Upper lobe of left lung (tissue), 6 donors: ENCODE data around the gene METTL26. TPM values are rescaled to one million over a fixed set of nuclear protein-coding genes. Genes with fewer than 3 reads are reported as not detected.

Experiments used
- ATAC-seq, 2 donors: fragments of 200-7000 bp; cut with Tn5 transposase; one replicate each; pipeline ENCODE4 v1.9.1; 2022; ENCODE audit warnings: mild to moderate bottlenecking in 2 of 2, moderate library complexity in 2 of 2; ENCODE audit not compliant: low FRiP score in 2 of 2
- DNase-seq, 2 donors: peaks; one replicate each; pipeline ENCODE4 v3.0.0-alpha.2; 2019 to 2020
- H3K27ac ChIP-seq, 4 donors: fragments of 200-600 bp; sonication (generic); one replicate each; pipeline ENCODE4 v1.5.1; 2016 to 2019
- H3K27me3 ChIP-seq, 4 donors: fragments of 200-600 bp; sonication (generic); one replicate each; pipeline ENCODE4 v1.5.1; 2017 to 2019
- H3K36me3 ChIP-seq, 4 donors: fragments of 200-600 bp; sonication (generic); one replicate each; pipeline ENCODE4 v1.5.1; 2016 to 2019
- H3K4me1 ChIP-seq, 4 donors: fragments of 200-600 bp; sonication (generic); one replicate each; pipeline ENCODE4 v1.5.1; 2018 to 2019
- H3K4me3 ChIP-seq, 4 donors: fragments of 200-600 bp; sonication (generic); one replicate each; pipeline ENCODE4 v1.5.1; 2017 to 2019; ENCODE audit warnings: mild to moderate bottlenecking in 2 of 4, moderate library complexity in 1 of 4
- H3K9me3 ChIP-seq, 4 donors: fragments of 200-600 bp; sonication (generic); one replicate each; pipeline ENCODE4 v1.5.1; 2018 to 2019
- EP300 ChIP-seq, 4 donors: sonication (generic); formaldehyde crosslinking; IDR thresholded peaks; one replicate each; pipeline ENCODE4 v1.5.1; 2017; ENCODE audit warnings: antibody characterized with exemption in 4 of 4, control low read depth in 2 of 4
- POLR2A ChIP-seq, 4 donors: fragments of 450-650 bp; IDR thresholded peaks; one replicate each; pipeline ENCODE4 v1.5.1; 2016 to 2017; ENCODE audit warnings: antibody characterized with exemption in 4 of 4, mild to moderate bottlenecking in 2 of 4
- POLR2AphosphoS5 ChIP-seq, 2 donors: sonication (generic); formaldehyde crosslinking; IDR thresholded peaks; one replicate each; pipeline ENCODE4 v1.5.1; 2017; ENCODE audit warnings: antibody characterized with exemption in 2 of 2
- WGBS, 2 donors: methylation state at CpG; one replicate each; pipeline ENCODE4 v1.1.5; 2017 to 2018; 5-methylcytosine and 5-hydroxymethylcytosine counted together
- total RNA-seq, 6 donors: library from RNA; depleted of rRNA in 4 of 6; stranded (reverse); fragments of >200 nt in 4 of 6; gene quantifications; one replicate each; pipeline versions ENCODE4 v1.1.0 to v1.2.1, GENCODE V29; 2016 to 2021
- TF ChIP-seq, protein P1 (sequence below), 6 experiments: fragments of 450-650 bp in 4 of 6; fragments of 200-600 bp in 2 of 6; sonication (generic) in 2 of 6; IDR thresholded peaks; one replicate each; pipeline ENCODE4 v1.5.1; 2016 to 2019; ENCODE audit warnings: antibody characterized with exemption in 6 of 6
- donor health status: DM: no; HTN: no; CAD: no; lungs with moderate emphysema.
- donor health status: DM: no; HTN: yes; CAD: no; lungs with severe emphysema.

METTL26 gene
- total RNA-seq, 6 donors from 2014 or later = 69.5 to 210 (median 111) TPM

- peak; percentile 90 to 97 for DNase-seq
- peak; percentile 88 to 89 for ATAC-seq
- peak within 1 kb of the TSS; percentile 65 to 97 (median 91) for H3K4me3 ChIP-seq
- TF ChIP-seq POLR2A (IDR thresholded peaks at IDR 0.05) (peak in 2 of 4 donors; percentile 38 to 90), POLR2AphosphoS5 (IDR thresholded peaks at IDR 0.05) (peak in 1 of 2 donors; percentile 66), EP300 (IDR thresholded peaks at IDR 0.05) (no peak)
- TF ChIP-seq, protein P1, sequence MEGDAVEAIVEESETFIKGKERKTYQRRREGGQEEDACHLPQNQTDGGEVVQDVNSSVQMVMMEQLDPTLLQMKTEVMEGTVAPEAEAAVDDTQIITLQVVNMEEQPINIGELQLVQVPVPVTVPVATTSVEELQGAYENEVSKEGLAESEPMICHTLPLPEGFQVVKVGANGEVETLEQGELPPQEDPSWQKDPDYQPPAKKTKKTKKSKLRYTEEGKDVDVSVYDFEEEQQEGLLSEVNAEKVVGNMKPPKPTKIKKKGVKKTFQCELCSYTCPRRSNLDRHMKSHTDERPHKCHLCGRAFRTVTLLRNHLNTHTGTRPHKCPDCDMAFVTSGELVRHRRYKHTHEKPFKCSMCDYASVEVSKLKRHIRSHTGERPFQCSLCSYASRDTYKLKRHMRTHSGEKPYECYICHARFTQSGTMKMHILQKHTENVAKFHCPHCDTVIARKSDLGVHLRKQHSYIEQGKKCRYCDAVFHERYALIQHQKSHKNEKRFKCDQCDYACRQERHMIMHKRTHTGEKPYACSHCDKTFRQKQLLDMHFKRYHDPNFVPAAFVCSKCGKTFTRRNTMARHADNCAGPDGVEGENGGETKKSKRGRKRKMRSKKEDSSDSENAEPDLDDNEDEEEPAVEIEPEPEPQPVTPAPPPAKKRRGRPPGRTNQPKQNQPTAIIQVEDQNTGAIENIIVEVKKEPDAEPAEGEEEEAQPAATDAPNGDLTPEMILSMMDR (IDR thresholded peaks at IDR 0.05) = peak in 3 of 6 experiments; percentile 4 to 28 (median 20)
- WGBS, 2 donors = 0 to 1% methylated on average over 3 to 31 of the region's 91 CpGs
- H3K27ac ChIP-seq = peak within 1 kb of the TSS; percentile 83 to 94 (median 91)
- no peaks in the 10 kb centered on the region for H3K9me3 ChIP-seq
- H3K36me3 ChIP-seq = peaks cover 8 to 21% (median 18%) of the 10 kb centered on the region in 4 donors
- H3K27me3 ChIP-seq = no peaks in the 10 kb centered on the region
- peaks cover 45 to 77% (median 53%) of the 10 kb centered on the region in 4 donors for H3K4me1 ChIP-seq
Observed at GRCh38 chr16:679814-680624, 43.9 kb upstream of the METTL26 start, which contains the start of gene STUB1. Gene STUB1, plus strand, starts transcription at chr16:680410. Its CDS starts 116 bp downstream, at chr16:680526.

- ATAC-seq (peak; percentile 20 to 39), DNase-seq (peak; percentile 74 to 91)
- 0 to 50% methylated on average over 12 to 29 of the region's 52 CpGs for WGBS, 2 donors
- H3K27ac ChIP-seq = peak overlapping the region; percentile 61 to 94 (median 87)
- no peak for TF ChIP-seq POLR2A (IDR thresholded peaks at IDR 0.05)
- TF ChIP-seq POLR2AphosphoS5 (IDR thresholded peaks at IDR 0.05) = peak in 1 of 2 donors; percentile 41
- H3K4me1 ChIP-seq = peaks cover 43 to 79% (median 51%) of the 10 kb centered on the region in 4 donors
- H3K9me3 ChIP-seq = no peaks in the 10 kb centered on the region
- peak overlapping the region; percentile 27 to 97 (median 91) for H3K4me3 ChIP-seq
- H3K36me3 ChIP-seq = peaks cover 8 to 23% (median 18%) of the 10 kb centered on the region in 4 donors
- no peaks in the 10 kb centered on the region for H3K27me3 ChIP-seq
Observed at GRCh38 chr16:678858-679813, 43.0 kb upstream of the METTL26 start.

DNA sequence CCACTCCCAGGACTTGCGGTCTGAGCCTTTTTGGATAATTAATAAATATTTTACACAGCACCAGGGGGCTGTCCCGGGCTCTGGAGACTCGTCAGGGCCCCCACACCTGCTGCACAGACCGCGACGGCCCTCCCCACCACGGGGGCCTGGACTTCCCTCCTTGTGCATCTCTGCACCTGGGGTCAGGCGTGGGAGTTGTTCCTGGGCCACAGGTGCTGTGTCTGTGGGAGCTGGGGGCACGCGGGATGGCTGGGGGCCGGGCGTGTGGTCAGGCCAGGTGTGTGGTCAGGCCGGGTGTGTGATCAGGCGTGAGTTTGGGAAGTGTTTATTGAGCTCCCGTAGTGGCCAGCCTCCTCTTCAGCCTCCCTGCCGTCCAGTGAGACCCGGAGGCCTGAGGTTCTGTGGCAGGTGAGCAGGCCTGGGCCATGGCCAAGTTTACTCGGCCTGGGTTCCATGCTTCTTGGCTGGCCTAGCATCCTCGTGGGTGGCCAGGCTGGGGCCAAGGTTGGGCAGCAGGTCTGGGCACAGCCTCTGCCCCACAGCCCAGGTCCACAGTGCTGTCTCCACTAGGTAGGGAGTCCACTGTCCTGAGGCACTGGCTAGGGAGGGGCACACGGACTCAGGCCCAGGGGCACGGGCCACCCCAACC lies 42.2 kb upstream of the METTL26 start:
- WGBS, 2 donors = 76 to 85% methylated on average over 7 to 13 of the region's 21 CpGs
- no peak overlapping the region for H3K4me3 ChIP-seq
- no peaks in the 10 kb centered on the region for H3K9me3 ChIP-seq
- peaks cover 38 to 72% (median 46%) of the 10 kb centered on the region in 4 donors for H3K4me1 ChIP-seq
- no peaks in the 10 kb centered on the region for H3K27me3 ChIP-seq
- H3K27ac ChIP-seq = peak overlapping the region in 1 of 4 donors; percentile 94
- DNase-seq = peak in 1 of 2 donors; percentile 78
- H3K36me3 ChIP-seq = peaks cover 9 to 29% (median 22%) of the 10 kb centered on the region in 4 donors
- TF ChIP-seq EP300 (IDR thresholded peaks at IDR 0.05) (no peak), POLR2AphosphoS5 (IDR thresholded peaks at IDR 0.05) (no peak), POLR2A (IDR thresholded peaks at IDR 0.05) (no peak)
- TF ChIP-seq, protein P1 (IDR thresholded peaks at IDR 0.05) = no peak
- no peak for ATAC-seq

DNA sequence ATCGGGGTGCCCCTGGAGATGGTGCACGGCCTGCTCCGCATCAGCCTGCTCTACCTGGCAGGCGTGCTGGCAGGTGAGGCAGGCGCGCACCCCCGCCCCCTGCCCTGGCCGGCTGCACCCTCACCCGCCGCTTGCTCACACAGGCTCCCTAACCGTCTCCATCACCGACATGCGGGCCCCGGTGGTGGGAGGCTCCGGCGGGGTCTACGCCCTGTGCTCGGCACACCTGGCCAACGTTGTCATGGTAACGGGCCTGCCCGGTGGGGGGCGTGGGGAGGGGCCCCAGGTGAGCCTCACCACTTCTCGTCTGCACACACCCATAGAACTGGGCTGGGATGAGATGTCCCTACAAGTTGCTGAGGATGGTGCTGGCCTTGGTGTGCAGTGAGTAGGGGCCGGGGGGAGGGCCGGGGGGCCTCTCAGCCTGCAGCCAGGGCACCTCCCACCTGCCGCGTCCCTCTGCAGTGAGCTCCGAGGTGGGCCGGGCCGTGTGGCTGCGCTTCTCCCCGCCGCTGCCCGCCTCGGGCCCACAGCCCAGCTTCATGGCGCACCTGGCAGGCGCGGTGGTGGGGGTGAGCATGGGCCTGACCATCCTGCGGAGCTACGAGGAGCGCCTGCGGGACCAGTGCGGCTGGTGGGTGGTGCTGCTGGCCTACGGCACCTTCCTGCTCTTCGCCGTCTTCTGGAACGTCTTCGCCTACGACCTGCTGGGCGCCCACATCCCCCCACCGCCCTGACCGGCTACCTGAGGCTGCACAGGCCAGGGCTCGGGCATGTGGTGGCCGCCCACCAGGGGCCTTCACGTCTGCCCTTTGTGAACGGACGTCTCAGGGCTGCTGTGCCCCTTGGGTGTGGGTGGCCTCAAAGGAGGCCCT lies 41.4 kb upstream of the METTL26 start:
- peak in 1 of 2 donors; percentile 85 for DNase-seq
- no peak overlapping the region for H3K27ac ChIP-seq
- H3K4me3 ChIP-seq = no peak overlapping the region
- no peak for ATAC-seq
- peaks cover 32 to 65% (median 39%) of the 10 kb centered on the region in 4 donors for H3K4me1 ChIP-seq
- H3K27me3 ChIP-seq = no peaks in the 10 kb centered on the region
- H3K9me3 ChIP-seq = no peaks in the 10 kb centered on the region
- H3K36me3 ChIP-seq = peaks cover 14 to 29% (median 23%) of the 10 kb centered on the region in 4 donors
- TF ChIP-seq EP300 (IDR thresholded peaks at IDR 0.05) (no peak), POLR2AphosphoS5 (IDR thresholded peaks at IDR 0.05) (no peak), POLR2A (IDR thresholded peaks at IDR 0.05) (no peak)
- TF ChIP-seq, protein P1 (IDR thresholded peaks at IDR 0.05) = no peak
- 76 to 80% methylated on average over 22 to 23 of the region's 57 CpGs for WGBS, 2 donors
